Measurements from ENCODE around the gene KAZN. TPM values are rescaled to one million over a fixed set of nuclear protein-coding genes. Genes with fewer than 3 reads are reported as not detected.

The KAZN gene
- polyA plus RNA-seq, 1 of the 3 experiments (the other 2 are of a cell fraction) = 6.8 TPM

DNA sequence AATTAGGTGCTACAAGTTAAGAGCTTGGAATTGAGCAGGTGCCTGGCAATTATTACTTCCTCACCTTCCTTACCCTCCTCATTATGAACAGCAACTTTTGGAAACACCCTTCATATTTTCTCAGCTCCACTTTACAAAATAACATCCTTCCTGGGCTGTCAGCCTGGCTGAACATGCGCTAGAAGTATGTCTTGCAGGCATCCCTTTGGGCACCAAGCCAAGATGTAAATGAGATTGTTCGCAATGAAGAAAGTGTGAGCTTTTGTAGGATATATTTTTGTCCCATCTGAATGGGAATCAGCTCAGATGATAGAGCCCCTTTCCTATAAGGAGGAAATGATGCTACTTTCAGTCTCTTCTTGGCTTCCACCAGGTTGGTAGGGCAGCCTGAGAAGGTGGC, 245.9 kb downstream of the KAZN start:
- no peaks in the 10 kb centered on the region for H3K36me3 ChIP-seq (replicated peaks in 1 of 2; ENCODE audit: control insufficient read depth in 1 of 2, insufficient read depth in 2 of 2, low read length in 1 of 2)
- H3K79me2 ChIP-seq (ENCODE audit: insufficient read depth) = no peaks in the 10 kb centered on the region
- H4K20me1 ChIP-seq (ENCODE audit: insufficient read depth) = no peaks in the 10 kb centered on the region
- DNase-seq = no peak
- no peak overlapping the region for H3K9ac ChIP-seq
- H3K27me3 ChIP-seq (ENCODE audit: insufficient read depth) = no peaks in the 10 kb centered on the region
- no peak overlapping the region for H3K4me2 ChIP-seq
- H3K4me3 ChIP-seq (ENCODE audit: low read depth in 2 of 2, low read length in 1 of 2) = no peak overlapping the region
- no peaks in the 10 kb centered on the region for H3K9me2 ChIP-seq
- H2AFZ ChIP-seq (ENCODE audit: low read depth) = no peak overlapping the region
- H3K27ac ChIP-seq (ENCODE audit: low read depth in 2 of 2, low read length in 1 of 2) = no peak overlapping the region
- CTCF ChIA-PET = interaction anchor here (1.2 kb wide), 1 partner anchor 65 kb away, joined by 7 read pairs; no protein-coding TSS in a partner anchor
- no peaks in the 10 kb centered on the region for H3F3A ChIP-seq (replicated peaks; ENCODE audit: insufficient read depth)
- 2% methylated on average over 2 of the region's 2 CpGs for WGBS (ENCODE audit: low lambda C conversion rate)
- H3K9me3 ChIP-seq = no peaks in the 10 kb centered on the region
- POLR2A ChIA-PET = no interaction called here
- H3K4me1 ChIP-seq (ENCODE audit: control insufficient read depth in 1 of 2, insufficient read depth in 2 of 2, low read depth in 1 of 2, low read length in 1 of 2) = no peaks in the 10 kb centered on the region
- TF ChIP-seq FOXM1 (IDR thresholded peaks at IDR 0.05; ENCODE audit: low read depth) (no peak), YY1 (IDR thresholded peaks at IDR 0.05; ENCODE audit: low read depth) (no peak), RCOR1 (IDR thresholded peaks at IDR 0.05; ENCODE audit: low read length) (no peak), ELF1 (IDR thresholded peaks at IDR 0.05) (no peak)

GRCh38 chr1:14844923-14845617, 246.6 kb downstream of the KAZN start:
- CTCF ChIA-PET = interaction anchor here (1.2 kb wide), 1 partner anchor 66 kb away, joined by 7 read pairs; no protein-coding TSS in a partner anchor
- DNase-seq = no peak

GRCh38 chr1:14845851-14846250, 247.4 kb downstream of the KAZN start:
- H4K20me1 ChIP-seq (ENCODE audit: insufficient read depth) = no peaks in the 10 kb centered on the region
- H3K9me3 ChIP-seq = no peaks in the 10 kb centered on the region
- no peaks in the 10 kb centered on the region for H3K9me2 ChIP-seq
- ChIA-PET POLR2A (no interaction called here), CTCF (no interaction called here)
- H3K4me2 ChIP-seq = no peak overlapping the region
- H3K36me3 ChIP-seq (replicated peaks in 1 of 2; ENCODE audit: control insufficient read depth in 1 of 2, insufficient read depth in 2 of 2, low read length in 1 of 2) = no peaks in the 10 kb centered on the region
- TF ChIP-seq RFX5 (IDR thresholded peaks at IDR 0.05; ENCODE audit: low read length) (no peak), USF2 (IDR thresholded peaks at IDR 0.05; ENCODE audit: borderline replicate concordance, low read depth, low read length) (no peak), SMC3 (IDR thresholded peaks at IDR 0.05; ENCODE audit: low read depth, low read length) (no peak), RCOR1 (IDR thresholded peaks at IDR 0.05; ENCODE audit: low read length) (no peak), POLR2AphosphoS5 (IDR thresholded peaks at IDR 0.05; ENCODE audit: low read depth, low read length) (no peak), JUND (IDR thresholded peaks at IDR 0.05) (no peak), RXRA (IDR thresholded peaks at IDR 0.05; ENCODE audit: borderline replicate concordance, low read depth) (no peak)
- 22% methylated on average over 5 of the region's 5 CpGs for WGBS (ENCODE audit: low lambda C conversion rate)
- no peak overlapping the region for H3K9ac ChIP-seq
- DNase-seq = no peak
- no peak overlapping the region for H3K27ac ChIP-seq (ENCODE audit: low read depth in 2 of 2, low read length in 1 of 2)
- H2AFZ ChIP-seq (ENCODE audit: low read depth) = no peak overlapping the region
- no peaks in the 10 kb centered on the region for H3K27me3 ChIP-seq (ENCODE audit: insufficient read depth)
- H3K4me1 ChIP-seq (ENCODE audit: control insufficient read depth in 1 of 2, insufficient read depth in 2 of 2, low read depth in 1 of 2, low read length in 1 of 2) = no peaks in the 10 kb centered on the region
- H3F3A ChIP-seq (replicated peaks; ENCODE audit: insufficient read depth) = no peaks in the 10 kb centered on the region
- H3K4me3 ChIP-seq (ENCODE audit: low read depth in 2 of 2, low read length in 1 of 2) = no peak overlapping the region
- H3K79me2 ChIP-seq (ENCODE audit: insufficient read depth) = no peaks in the 10 kb centered on the region

More at GRCh38 chr1:14844923-14845617, 246.6 kb downstream of the KAZN start:
- POLR2A ChIA-PET = no interaction called here
- H3K4me1 ChIP-seq (ENCODE audit: control insufficient read depth in 1 of 2, insufficient read depth in 2 of 2, low read depth in 1 of 2, low read length in 1 of 2) = no peaks in the 10 kb centered on the region
- H4K20me1 ChIP-seq (ENCODE audit: insufficient read depth) = no peaks in the 10 kb centered on the region
- no peaks in the 10 kb centered on the region for H3K9me3 ChIP-seq
- no peak overlapping the region for H3K4me3 ChIP-seq (ENCODE audit: low read depth in 2 of 2, low read length in 1 of 2)
- 14% methylated on average over 2 of the region's 2 CpGs for WGBS (ENCODE audit: low lambda C conversion rate)
- no peak overlapping the region for H3K4me2 ChIP-seq
- H3F3A ChIP-seq (replicated peaks; ENCODE audit: insufficient read depth) = no peaks in the 10 kb centered on the region
- no peaks in the 10 kb centered on the region for H3K27me3 ChIP-seq (ENCODE audit: insufficient read depth)
- no peak overlapping the region for H3K27ac ChIP-seq (ENCODE audit: low read depth in 2 of 2, low read length in 1 of 2)
- no peaks in the 10 kb centered on the region for H3K79me2 ChIP-seq (ENCODE audit: insufficient read depth)
- no peak overlapping the region for H2AFZ ChIP-seq (ENCODE audit: low read depth)
- H3K9ac ChIP-seq = no peak overlapping the region
- TF ChIP-seq ZBTB33 (IDR thresholded peaks at IDR 0.05; ENCODE audit: borderline replicate concordance, low read depth) (no peak), SMC3 (IDR thresholded peaks at IDR 0.05; ENCODE audit: low read depth, low read length) (no peak), EP300 (IDR thresholded peaks at IDR 0.05; ENCODE audit: borderline replicate concordance in 1 of 2, low read depth in 1 of 2, low read length in 1 of 2) (no peak), TCF12 (IDR thresholded peaks at IDR 0.05) (no peak)
- H3K36me3 ChIP-seq (replicated peaks in 1 of 2; ENCODE audit: control insufficient read depth in 1 of 2, insufficient read depth in 2 of 2, low read length in 1 of 2) = no peaks in the 10 kb centered on the region
- no peaks in the 10 kb centered on the region for H3K9me2 ChIP-seq
